Endodermal cell (in vitro differentiated cells): ENCODE measurements around the gene HPGD. TPM values are rescaled to one million over a fixed set of nuclear protein-coding genes. Genes with fewer than 3 reads are reported as not detected.

Experiments
- DNase-seq: peaks from one replicate; pipeline ENCODE4 v3.0.0-alpha.2; 2017
- H3K27ac ChIP-seq: 2 replicates; pipeline ENCODE4 v1.5.1; 2013; ENCODE audit warnings: mild to moderate bottlenecking, low read depth, low read length, moderate library complexity
- H3K27me3 ChIP-seq: 2 replicates; pipeline ENCODE4 v1.6.1; 2013; ENCODE audit warnings: mild to moderate bottlenecking, low read length, moderate library complexity; ENCODE audit not compliant: insufficient read depth, control insufficient read depth, poor library complexity, severe bottlenecking
- H3K36me3 ChIP-seq: 2 replicates; pipeline ENCODE4 v1.7.0; 2013; ENCODE audit warnings: mild to moderate bottlenecking, low read length, moderate library complexity; ENCODE audit not compliant: control insufficient read depth, insufficient read depth
- H3K4me1 ChIP-seq: one replicate; pipeline ENCODE4 v1.7.0; 2013; ENCODE audit warnings: low read length; ENCODE audit not compliant: control insufficient read depth, insufficient read depth
- H3K4me3 ChIP-seq: 2 replicates; pipeline ENCODE4 v1.5.1; 2013; ENCODE audit warnings: mild to moderate bottlenecking, low read length, moderate library complexity
- H3K9ac ChIP-seq: 2 replicates; pipeline ENCODE4 v1.6.1; 2013; ENCODE audit warnings: mild to moderate bottlenecking, low read length, moderate library complexity; ENCODE audit not compliant: poor library complexity, severe bottlenecking; ENCODE audit errors: extremely low read depth
- H3K9me3 ChIP-seq: 2 replicates; pipeline ENCODE4 v1.6.1; 2013; ENCODE audit warnings: mild to moderate bottlenecking, low read length, moderate library complexity; ENCODE audit not compliant: control insufficient read depth
- H3K27ac Mint-ChIP-seq: 2 replicates; pipeline ENCODE4 v1.8.0; 2020; ENCODE audit warnings: mixed read lengths
- H3K27me3 Mint-ChIP-seq: 2 replicates; pipeline ENCODE4 v1.8.0; 2021; ENCODE audit warnings: mild to moderate bottlenecking, mixed read lengths; ENCODE audit not compliant: insufficient read depth
- H3K36me3 Mint-ChIP-seq: 2 replicates; pipeline ENCODE4 v1.8.0; 2020; ENCODE audit warnings: low read depth, mixed read lengths
- H3K4me1 Mint-ChIP-seq: 2 replicates; pipeline ENCODE4 v1.8.0; 2020; ENCODE audit warnings: mixed read lengths
- H3K4me3 Mint-ChIP-seq: 2 replicates; pipeline ENCODE4 v1.8.0; 2020; ENCODE audit warnings: mild to moderate bottlenecking, moderate library complexity, mixed read lengths
- H3K9me3 Mint-ChIP-seq: 2 replicates; pipeline ENCODE4 v1.8.0; 2020; ENCODE audit warnings: mild to moderate bottlenecking, mixed read lengths
- CTCF ChIP-seq: fragments of 200-600 bp; sonication (generic); conservative IDR thresholded peaks from 2 replicates; pipeline ENCODE4 v1.5.0; 2021; ENCODE audit warnings: antibody characterized with exemption, mild to moderate bottlenecking
- WGBS, 2 experiments: methylation state at CpG; one replicate each; pipeline versions ENCODE4 v1.1.5 to v1.1.7; 2013; ENCODE audit warnings: missing lambda C conversion rate in 2 of 2, mixed read lengths in 1 of 2; ENCODE audit not compliant: insufficient coverage in 1 of 2, insufficient read length in 1 of 2; 5-methylcytosine and 5-hydroxymethylcytosine counted together
- total RNA-seq, 2 donors: library from RNA; stranded (reverse); fragmentation: NEBNext Ultra II Directional in 1 of 2; extraction: Animal tissue kit (Norgen Biotek cat#: 25700) in 1 of 2; gene quantifications; 2 replicates in 1 of 2; 3 replicates in 1 of 2; pipeline ENCODE4 v1.2.1, GENCODE V29; 2021

Gene HPGD
- total RNA-seq, 2 donors from 2014 or later = 1.2 to 27.7 TPM

GRCh38 chr4:174561560-174561959 is 39.3 kb upstream of the HPGD start:
- H3K36me3 ChIP-seq = no peaks in the 10 kb centered on the region
- Mint-ChIP-seq H3K4me3 (no peak overlapping the region), H3K9me3 (no peaks in the 10 kb centered on the region), H3K27ac (peak overlapping the region; percentile 6), H3K27me3 (no peaks in the 10 kb centered on the region), H3K36me3 (no peaks in the 10 kb centered on the region), H3K4me1 (peaks cover 25% of the 10 kb centered on the region)
- DNase-seq = no peak
- H3K27ac ChIP-seq = no peak overlapping the region
- WGBS, 2 experiments = 28 to 30% methylated on average over 2 of the region's 2 CpGs
- H3K9me3 ChIP-seq = no peaks in the 10 kb centered on the region
- no peak overlapping the region for H3K4me3 ChIP-seq
- no peak overlapping the region for H3K9ac ChIP-seq
- no peaks in the 10 kb centered on the region for H3K4me1 ChIP-seq
- TF ChIP-seq CTCF = no peak
- no peaks in the 10 kb centered on the region for H3K27me3 ChIP-seq

- WGBS, 2 experiments = 63 to 80% methylated on average over 1 to 2 of the region's 2 CpGs
- H3K4me3 Mint-ChIP-seq = no peak overlapping the region
- TF ChIP-seq CTCF = peak; percentile 27
- H3K27me3 ChIP-seq = no peaks in the 10 kb centered on the region
- peak overlapping the region; percentile 61 for H3K27ac Mint-ChIP-seq
- no peaks in the 10 kb centered on the region for H3K9me3 ChIP-seq
- H3K9ac ChIP-seq = no peak overlapping the region
- no peaks in the 10 kb centered on the region for H3K27me3 Mint-ChIP-seq
- H3K4me1 ChIP-seq = no peaks in the 10 kb centered on the region
- no peak overlapping the region for H3K4me3 ChIP-seq
- no peaks in the 10 kb centered on the region for H3K9me3 Mint-ChIP-seq
- H3K27ac ChIP-seq = no peak overlapping the region
- H3K36me3 Mint-ChIP-seq = no peaks in the 10 kb centered on the region
- peaks cover 25% of the 10 kb centered on the region for H3K4me1 Mint-ChIP-seq
- no peaks in the 10 kb centered on the region for H3K36me3 ChIP-seq
- DNase-seq = peak; percentile 66
Measured at GRCh38 chr4:174559894-174560293, 37.6 kb upstream of the HPGD start.

GRCh38 chr4:174555789-174556630 is 33.7 kb upstream of the HPGD start:
- H3K4me1 Mint-ChIP-seq = peaks cover 16% of the 10 kb centered on the region
- no peaks in the 10 kb centered on the region for H3K27me3 Mint-ChIP-seq
- Histone ChIP-seq H3K4me3 (no peak overlapping the region), H3K27ac (no peak overlapping the region), H3K36me3 (no peaks in the 10 kb centered on the region), H3K9me3 (no peaks in the 10 kb centered on the region), H3K27me3 (no peaks in the 10 kb centered on the region), H3K9ac (no peak overlapping the region), H3K4me1 (no peaks in the 10 kb centered on the region)
- no peak for TF ChIP-seq CTCF
- 89 to 92% methylated on average over 2 to 4 of the region's 4 CpGs for WGBS, 2 experiments
- no peak overlapping the region for H3K4me3 Mint-ChIP-seq
- no peak overlapping the region for H3K27ac Mint-ChIP-seq
- H3K9me3 Mint-ChIP-seq = peaks cover 7% of the 10 kb centered on the region
- no peak for DNase-seq
- H3K36me3 Mint-ChIP-seq = no peaks in the 10 kb centered on the region
